ENCODE data around the gene PACS2. TPM values are rescaled to one million over a fixed set of nuclear protein-coding genes. Genes with fewer than 3 reads are reported as not detected.

PACS2 gene
- total RNA-seq, 2 donors from 2014 or later, result 24.9 to 26.3 TPM

- DNase-seq (ENCODE audit: low spot score) (no peak), ATAC-seq (no peak)
- Mint-ChIP-seq H3K4me3 (no peak overlapping the region), H3K27me3 (no peaks in the 10 kb centered on the region), H3K9me3 (no peaks in the 10 kb centered on the region), H3K4me1 (ENCODE audit: low read depth in 2 of 2) (peaks cover 10 to 18% of the 10 kb centered on the region in 2 donors), H3K36me3 (no peaks in the 10 kb centered on the region), H3K27ac (no peak overlapping the region)
These were observed 63.1 kb downstream of the PACS2 start for GRCh38 chr14:105377555-105378182.

GRCh38 chr14:105378199-105378598, 63.7 kb downstream of the PACS2 start:
- DNase-seq (ENCODE audit: low spot score), result no peak
- Mint-ChIP-seq H3K4me3 (no peak overlapping the region), H3K27ac (no peak overlapping the region), H3K27me3 (no peaks in the 10 kb centered on the region), H3K4me1 (ENCODE audit: low read depth in 2 of 2) (peaks cover 10 to 18% of the 10 kb centered on the region in 2 donors), H3K36me3 (no peaks in the 10 kb centered on the region), H3K9me3 (no peaks in the 10 kb centered on the region)
- no peak for ATAC-seq

GRCh38 chr14:105378873-105379685, 64.5 kb downstream of the PACS2 start:
- Mint-ChIP-seq H3K4me3 (no peak overlapping the region), H3K4me1 (ENCODE audit: low read depth in 2 of 2) (peaks cover 10 to 18% of the 10 kb centered on the region in 2 donors), H3K9me3 (no peaks in the 10 kb centered on the region), H3K27me3 (no peaks in the 10 kb centered on the region), H3K27ac (no peak overlapping the region), H3K36me3 (no peaks in the 10 kb centered on the region)
- no peak for DNase-seq (ENCODE audit: low spot score)
- ATAC-seq, result no peak

GRCh38 chr14:105379946-105380345, 65.4 kb downstream of the PACS2 start:
- H3K4me3 Mint-ChIP-seq, result no peak overlapping the region
- DNase-seq (ENCODE audit: low spot score), result no peak
- H3K36me3 Mint-ChIP-seq, result no peaks in the 10 kb centered on the region
- H3K27me3 Mint-ChIP-seq, result no peaks in the 10 kb centered on the region
- H3K4me1 Mint-ChIP-seq (ENCODE audit: low read depth in 2 of 2), result peaks cover 10 to 18% of the 10 kb centered on the region in 2 donors
- H3K9me3 Mint-ChIP-seq, result no peaks in the 10 kb centered on the region
- ATAC-seq, result peak in 1 of 2 donors; percentile 3
- H3K27ac Mint-ChIP-seq, result no peak overlapping the region

- Mint-ChIP-seq H3K36me3 (no peaks in the 10 kb centered on the region), H3K4me1 (ENCODE audit: low read depth in 2 of 2) (peaks cover 4 to 14% of the 10 kb centered on the region in 2 donors), H3K27me3 (no peaks in the 10 kb centered on the region), H3K27ac (no peak overlapping the region), H3K4me3 (no peak overlapping the region), H3K9me3 (no peaks in the 10 kb centered on the region)
- ATAC-seq (no peak), DNase-seq (ENCODE audit: low spot score) (no peak)
These were observed 66.2 kb downstream of the PACS2 start for GRCh38 chr14:105380756-105381155.

DNA sequence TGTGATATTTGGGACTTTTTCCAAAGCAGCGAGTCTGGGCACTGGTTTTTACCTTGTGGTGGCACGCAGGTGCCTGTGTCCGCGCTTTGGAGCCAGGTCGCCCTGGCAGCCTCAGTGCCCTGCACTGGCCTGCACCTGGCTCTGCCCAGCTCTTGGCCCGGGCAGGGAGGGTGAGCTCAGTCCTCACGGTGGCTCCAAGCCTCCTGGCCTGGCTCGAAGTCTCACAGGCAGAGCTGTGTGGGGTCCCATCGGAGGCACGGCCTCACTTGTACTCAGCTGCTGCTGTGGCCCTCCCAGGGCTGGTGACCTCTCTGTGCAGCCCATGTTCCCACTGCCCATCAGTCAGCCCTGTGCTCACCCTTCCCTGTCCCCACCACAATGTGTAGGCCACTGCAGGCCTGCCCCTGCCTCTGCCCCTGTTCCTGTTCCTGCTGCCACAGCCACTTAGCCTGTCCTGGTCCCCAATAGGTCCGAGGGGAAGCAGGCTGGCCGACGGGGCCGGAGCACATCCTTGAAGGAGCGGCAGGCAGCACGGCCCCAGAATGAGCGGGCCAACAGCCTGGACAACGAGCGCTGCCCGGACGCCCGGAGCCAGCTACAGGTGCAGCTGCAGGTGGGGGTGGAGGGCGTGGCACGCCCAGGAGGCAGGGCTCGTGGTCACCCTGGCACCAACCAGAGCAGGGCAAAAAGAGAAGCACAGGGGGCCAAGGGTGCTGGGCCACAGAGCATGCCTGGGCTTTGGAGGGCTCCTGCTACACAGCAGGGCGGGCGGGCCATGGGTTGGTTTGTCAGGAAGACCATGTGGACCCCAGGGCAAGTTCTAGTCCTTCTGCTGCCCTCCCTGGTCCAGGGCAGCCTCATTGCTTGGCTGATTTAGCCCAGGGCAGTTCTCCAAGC, 67.1 kb downstream of the PACS2 start:
- no peak for DNase-seq (ENCODE audit: low spot score)
- Mint-ChIP-seq H3K4me3 (no peak overlapping the region), H3K4me1 (ENCODE audit: low read depth in 2 of 2) (peaks cover 0 to 10% of the 10 kb centered on the region in 2 donors), H3K36me3 (no peaks in the 10 kb centered on the region), H3K27me3 (no peaks in the 10 kb centered on the region), H3K27ac (no peak overlapping the region), H3K9me3 (no peaks in the 10 kb centered on the region)
- ATAC-seq, result no peak

GRCh38 chr14:105382343-105383082, 68.0 kb downstream of the PACS2 start:
- H3K4me3 Mint-ChIP-seq, result no peak overlapping the region
- H3K36me3 Mint-ChIP-seq, result no peaks in the 10 kb centered on the region
- ATAC-seq, result no peak
- H3K27me3 Mint-ChIP-seq, result no peaks in the 10 kb centered on the region
- H3K4me1 Mint-ChIP-seq (ENCODE audit: low read depth in 2 of 2), result peaks cover 0 to 10% of the 10 kb centered on the region in 2 donors
- no peak for DNase-seq (ENCODE audit: low spot score)
- H3K27ac Mint-ChIP-seq, result no peak overlapping the region
- no peaks in the 10 kb centered on the region for H3K9me3 Mint-ChIP-seq

DNA sequence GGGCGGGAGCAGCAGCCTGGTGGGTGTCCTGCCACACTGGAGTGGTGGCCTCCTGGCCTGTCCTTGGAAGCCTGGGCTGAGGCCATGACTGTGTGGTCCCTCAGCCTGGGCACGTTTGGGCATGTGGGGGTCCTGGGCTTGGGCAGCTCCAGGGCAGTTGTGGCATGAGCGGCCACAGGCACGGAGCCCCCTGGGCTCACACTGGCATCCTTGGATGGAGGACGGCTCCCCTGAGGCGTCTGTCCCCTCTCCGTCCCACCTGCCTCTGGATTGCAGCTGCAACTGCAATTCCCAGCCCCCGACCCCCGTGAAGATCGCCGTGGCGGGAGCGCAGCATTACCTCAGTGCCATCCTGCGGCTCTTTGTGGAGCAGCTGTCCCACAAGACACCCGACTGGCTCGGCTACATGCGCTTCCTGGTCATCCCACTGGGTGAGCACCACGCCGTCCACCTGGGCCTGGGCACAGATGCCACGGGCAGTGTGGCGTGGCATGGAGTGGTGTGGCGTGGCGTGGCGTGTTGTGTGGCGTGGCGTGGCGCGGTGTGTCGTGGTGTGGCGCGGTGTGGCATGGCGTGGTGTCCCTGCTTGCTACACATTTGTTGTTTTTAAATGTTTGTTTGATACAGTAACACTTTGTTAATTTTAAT, 68.7 kb downstream of the PACS2 start:
- Mint-ChIP-seq H3K9me3 (no peaks in the 10 kb centered on the region), H3K4me1 (ENCODE audit: low read depth in 2 of 2) (peaks cover 0 to 7% of the 10 kb centered on the region in 2 donors), H3K27me3 (no peaks in the 10 kb centered on the region), H3K4me3 (no peak overlapping the region), H3K27ac (no peak overlapping the region), H3K36me3 (no peaks in the 10 kb centered on the region)
- no peak for ATAC-seq
- no peak for DNase-seq (ENCODE audit: low spot score)

DNA sequence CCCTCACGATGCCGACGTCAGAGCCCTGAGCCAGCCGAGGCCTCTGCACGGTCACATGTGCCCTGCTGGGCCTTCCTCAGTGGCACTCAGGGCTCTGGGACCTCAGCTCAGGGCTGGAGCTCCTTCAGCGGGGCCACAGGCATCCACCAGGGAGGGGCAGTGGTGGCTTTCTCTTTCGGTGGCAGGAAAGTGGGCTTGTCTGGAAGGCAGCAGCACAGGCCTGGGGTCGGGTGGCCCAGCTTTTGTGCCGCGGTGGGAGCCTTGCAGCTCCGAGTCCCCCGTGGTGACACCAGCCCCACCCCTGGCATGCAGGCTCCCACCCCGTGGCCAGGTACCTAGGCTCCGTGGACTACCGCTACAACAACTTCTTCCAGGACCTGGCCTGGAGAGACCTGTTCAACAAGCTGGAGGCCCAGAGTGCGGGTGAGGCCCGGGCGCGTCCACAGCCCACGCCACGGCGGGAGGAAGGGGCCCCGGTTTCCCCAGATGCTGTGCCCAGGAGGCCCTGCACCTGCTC, 69.6 kb downstream of the PACS2 start:
- Mint-ChIP-seq H3K27ac (no peak overlapping the region), H3K36me3 (no peaks in the 10 kb centered on the region), H3K4me3 (no peak overlapping the region), H3K4me1 (ENCODE audit: low read depth in 2 of 2) (peaks cover 0 to under 1% of the 10 kb centered on the region in 2 donors), H3K9me3 (no peaks in the 10 kb centered on the region), H3K27me3 (no peaks in the 10 kb centered on the region)
- no peak for DNase-seq (ENCODE audit: low spot score)
- ATAC-seq, result no peak

DNA sequence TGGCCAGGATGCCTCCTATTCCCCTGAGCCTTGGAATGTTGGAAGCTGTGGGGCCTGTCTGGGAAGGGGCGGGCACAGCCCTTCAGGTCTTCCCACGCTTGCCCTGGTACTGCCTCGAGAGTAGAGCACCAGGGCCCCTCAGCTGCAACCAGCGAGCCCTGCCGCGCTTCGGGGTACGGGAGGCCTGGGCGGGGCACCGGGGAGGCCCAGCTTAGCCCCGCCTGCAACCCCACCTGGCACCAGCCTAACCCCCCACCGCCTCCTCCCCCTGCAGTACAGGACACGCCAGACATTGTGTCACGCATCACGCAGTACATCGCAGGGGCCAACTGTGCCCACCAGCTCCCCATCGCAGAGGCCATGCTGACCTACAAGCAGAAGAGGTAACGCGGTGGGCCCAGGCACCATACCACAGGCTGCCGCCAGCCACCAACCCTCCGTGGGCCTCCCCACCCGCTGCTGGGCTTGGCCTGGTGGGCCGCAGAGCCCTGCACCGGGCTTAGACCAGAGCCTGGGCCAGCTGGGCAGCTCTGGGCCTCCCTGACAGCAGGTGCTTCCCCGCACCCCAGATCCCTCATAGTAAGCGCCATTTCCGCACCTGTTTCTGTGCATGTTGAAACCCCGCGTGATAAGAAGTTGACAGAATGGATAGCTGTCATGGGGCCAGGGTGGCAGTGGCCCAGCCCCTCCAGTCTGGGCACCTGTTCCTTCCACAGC, 70.2 kb downstream of the PACS2 start:
- no peak for ATAC-seq
- H3K4me1 Mint-ChIP-seq (ENCODE audit: low read depth in 2 of 2), result no peaks in the 10 kb centered on the region
- no peaks in the 10 kb centered on the region for H3K36me3 Mint-ChIP-seq
- no peak overlapping the region for H3K27ac Mint-ChIP-seq
- no peaks in the 10 kb centered on the region for H3K27me3 Mint-ChIP-seq
- H3K4me3 Mint-ChIP-seq, result no peak overlapping the region
- no peaks in the 10 kb centered on the region for H3K9me3 Mint-ChIP-seq
- DNase-seq (ENCODE audit: low spot score), result no peak

DNA sequence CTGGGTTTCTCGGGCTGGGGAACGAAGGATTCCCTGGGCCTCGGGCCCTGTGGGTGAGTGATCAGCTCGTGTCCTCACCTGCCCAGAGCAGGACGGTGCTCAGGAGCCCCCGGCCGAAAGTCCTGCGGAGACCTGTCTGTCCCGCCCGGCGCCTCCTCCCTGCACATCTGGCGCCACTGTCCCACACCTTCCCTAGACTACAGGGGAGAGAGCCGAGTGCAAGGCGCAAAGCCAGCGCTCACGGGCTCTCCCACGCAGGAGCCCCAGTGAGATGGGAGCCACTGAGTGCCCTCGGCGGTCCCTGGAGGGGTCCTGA, 70.7 kb downstream of the PACS2 start:
- Mint-ChIP-seq H3K27me3 (no peaks in the 10 kb centered on the region), H3K27ac (no peak overlapping the region), H3K9me3 (no peaks in the 10 kb centered on the region), H3K4me3 (no peak overlapping the region), H3K36me3 (no peaks in the 10 kb centered on the region), H3K4me1 (ENCODE audit: low read depth in 2 of 2) (peaks cover 0 to under 1% of the 10 kb centered on the region in 2 donors)
- DNase-seq (ENCODE audit: low spot score) (no peak), ATAC-seq (no peak)

- no peaks in the 10 kb centered on the region for H3K9me3 Mint-ChIP-seq
- no peaks in the 10 kb centered on the region for H3K36me3 Mint-ChIP-seq
- H3K4me3 Mint-ChIP-seq, result no peak overlapping the region
- no peaks in the 10 kb centered on the region for H3K27me3 Mint-ChIP-seq
- peaks cover 0 to 2% of the 10 kb centered on the region in 2 donors for H3K4me1 Mint-ChIP-seq (ENCODE audit: low read depth in 2 of 2)
- ATAC-seq, result no peak
- DNase-seq (ENCODE audit: low spot score), result no peak
- no peak overlapping the region for H3K27ac Mint-ChIP-seq
These were observed 71.3 kb downstream of the PACS2 start for GRCh38 chr14:105385698-105386365.
